Measurements from ENCODE around the gene SV2C.

DNA sequence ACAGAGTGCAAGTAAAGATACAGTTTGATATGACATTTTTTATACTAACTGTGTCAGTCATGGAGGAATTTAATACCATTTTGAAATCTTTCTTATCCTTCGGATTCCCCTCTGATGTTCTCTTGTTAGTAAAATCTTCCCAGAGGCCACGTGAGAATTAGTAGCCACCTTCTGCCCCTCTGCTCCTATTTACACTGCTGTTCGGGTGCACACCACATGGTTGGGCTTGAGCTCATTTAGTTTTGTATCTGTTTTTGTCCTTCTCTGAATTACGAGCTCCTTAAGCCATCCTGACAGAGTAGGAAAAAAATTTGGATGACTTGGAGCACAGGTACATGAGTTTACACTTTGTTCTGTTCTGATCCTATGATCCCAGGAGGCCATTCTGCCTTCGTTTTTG lies 109.7 kb downstream of the SV2C start:
- TF ChIP-seq, protein P1, sequence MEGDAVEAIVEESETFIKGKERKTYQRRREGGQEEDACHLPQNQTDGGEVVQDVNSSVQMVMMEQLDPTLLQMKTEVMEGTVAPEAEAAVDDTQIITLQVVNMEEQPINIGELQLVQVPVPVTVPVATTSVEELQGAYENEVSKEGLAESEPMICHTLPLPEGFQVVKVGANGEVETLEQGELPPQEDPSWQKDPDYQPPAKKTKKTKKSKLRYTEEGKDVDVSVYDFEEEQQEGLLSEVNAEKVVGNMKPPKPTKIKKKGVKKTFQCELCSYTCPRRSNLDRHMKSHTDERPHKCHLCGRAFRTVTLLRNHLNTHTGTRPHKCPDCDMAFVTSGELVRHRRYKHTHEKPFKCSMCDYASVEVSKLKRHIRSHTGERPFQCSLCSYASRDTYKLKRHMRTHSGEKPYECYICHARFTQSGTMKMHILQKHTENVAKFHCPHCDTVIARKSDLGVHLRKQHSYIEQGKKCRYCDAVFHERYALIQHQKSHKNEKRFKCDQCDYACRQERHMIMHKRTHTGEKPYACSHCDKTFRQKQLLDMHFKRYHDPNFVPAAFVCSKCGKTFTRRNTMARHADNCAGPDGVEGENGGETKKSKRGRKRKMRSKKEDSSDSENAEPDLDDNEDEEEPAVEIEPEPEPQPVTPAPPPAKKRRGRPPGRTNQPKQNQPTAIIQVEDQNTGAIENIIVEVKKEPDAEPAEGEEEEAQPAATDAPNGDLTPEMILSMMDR (IDR thresholded peaks at IDR 0.05; ENCODE audit: borderline replicate concordance, extremely low read depth, low read length, poor library complexity, severe bottlenecking) = no peak
- no peak for TF ChIP-seq EZH2 (IDR thresholded peaks at IDR 0.05; ENCODE audit: borderline replicate concordance, low read depth, low read length, severe bottlenecking)
